Thyroid gland (tissue), 4 donors: Measurements from ENCODE around the gene MBD3. TPM values are rescaled to one million over a fixed set of nuclear protein-coding genes. Genes with fewer than 3 reads are reported as not detected.
A peak's percentile ranks its signal among the peaks of the same experiment; 100 is the strongest.

Experiments used
- DNase-seq, 2 donors: peaks; one replicate each; pipeline ENCODE4 v3.0.0-alpha.2; 2019
- H3K27ac ChIP-seq, 3 donors: fragments of 200-600 bp; sonication (generic); 1 replicate in 2 of 3; 2 replicates in 1 of 3; pipeline ENCODE4 v1.5.1; 2016 to 2019; ENCODE audit warnings: mild to moderate bottlenecking in 1 of 3, moderate library complexity in 1 of 3
- H3K27me3 ChIP-seq: fragments of 200-600 bp; sonication (generic); one replicate; pipeline ENCODE4 v1.5.1; 2019
- H3K36me3 ChIP-seq, 2 donors: fragments of 200-600 bp; sonication (generic); one replicate each; pipeline ENCODE4 v1.5.1; 2016 to 2019
- H3K4me1 ChIP-seq, 2 donors: fragments of 200-600 bp; sonication (generic); one replicate each; pipeline ENCODE4 v1.5.1; 2017 to 2019
- H3K4me3 ChIP-seq, 3 donors: fragments of 200-600 bp; sonication (generic); replicated peaks in 1 of 3; 1 replicate in 2 of 3; 2 replicates in 1 of 3; pipeline ENCODE4 v1.5.1; 2016; ENCODE audit warnings: mild to moderate bottlenecking in 1 of 3
- H3K9me3 ChIP-seq: fragments of 200-600 bp; sonication (generic); one replicate; pipeline ENCODE4 v1.5.1; 2017
- CTCF ChIP-seq, 6 experiments: fragments of 200-600 bp in 3 of 6; fragments of 450-650 bp in 3 of 6; sonication (generic) in 3 of 6; IDR thresholded peaks; one replicate each; pipeline ENCODE4 v1.5.1; 2016 to 2019; ENCODE audit warnings: antibody characterized with exemption in 6 of 6, mild to moderate bottlenecking in 2 of 6, inconsistent platforms in 1 of 6, moderate library complexity in 1 of 6
- POLR2A ChIP-seq, 2 donors: fragments of 450-650 bp; IDR thresholded peaks; one replicate each; pipeline ENCODE4 v1.6.1; 2017; ENCODE audit warnings: antibody characterized with exemption in 2 of 2, mild to moderate bottlenecking in 2 of 2, moderate library complexity in 1 of 2
- WGBS, 2 donors: methylation state at CpG; one replicate each; pipeline ENCODE4 v1.1.5; 2017; 5-methylcytosine and 5-hydroxymethylcytosine counted together
- intact Hi-C: fragments of 100-400 bp; cut with DNase I; formaldehyde crosslinking; loops from one replicate; pipeline ENCODE4 v1.15.1; 2023
- total RNA-seq, 4 donors: library from RNA; depleted of rRNA; stranded (reverse); fragments of >200 nt; gene quantifications; one replicate each; pipeline ENCODE4 v1.2.3, GENCODE V29; 2016

MBD3 gene
- total RNA-seq, 4 donors from 2014 or later: 58.2 to 149 (median 115) TPM

- H3K27ac ChIP-seq: peak overlapping the region; percentile 46 to 82 (median 47)
- no peaks in the 10 kb centered on the region for H3K36me3 ChIP-seq
- H3K4me1 ChIP-seq: peaks cover 12 to 13% of the 10 kb centered on the region in 2 donors
- TF ChIP-seq POLR2A (IDR thresholded peaks at IDR 0.05): no peak
- no peak for TF ChIP-seq CTCF (IDR thresholded peaks at IDR 0.05)
- DNase-seq: no peak
- H3K27me3 ChIP-seq: no peaks in the 10 kb centered on the region
- H3K4me3 ChIP-seq: peak overlapping the region; percentile 71 to 96 (median 83)
- intact Hi-C loops: loop anchor here (5.0 kb wide), 1 partner anchor 35 kb away; no protein-coding TSS in a partner anchor
- H3K9me3 ChIP-seq: no peaks in the 10 kb centered on the region
- WGBS, 2 donors: 0% methylated on average over 1 of the region's 108 CpGs; no CpG with 5 or more reads in 1 of the 2 donors
Measured at GRCh38 chr19:1567116-1567847, 25.4 kb downstream of the MBD3 start.

- peak overlapping the region; percentile 71 to 96 (median 83) for H3K4me3 ChIP-seq
- H3K9me3 ChIP-seq: no peaks in the 10 kb centered on the region
- H3K27me3 ChIP-seq: no peaks in the 10 kb centered on the region
- H3K36me3 ChIP-seq: no peaks in the 10 kb centered on the region
- peak in 1 of 6 experiments; percentile 12 for TF ChIP-seq CTCF (IDR thresholded peaks at IDR 0.05)
- TF ChIP-seq POLR2A (IDR thresholded peaks at IDR 0.05): peak in 1 of 2 donors; percentile 66
- peaks cover 12 to 13% of the 10 kb centered on the region in 2 donors for H3K4me1 ChIP-seq
- intact Hi-C loops: loop anchor here (5.0 kb wide), 1 partner anchor 36 kb away; no protein-coding TSS in a partner anchor
- 0% methylated on average over 9 to 31 of the region's 42 CpGs for WGBS, 2 donors
- DNase-seq: peak; percentile 81 to 87
- H3K27ac ChIP-seq: peak overlapping the region; percentile 46 to 82 (median 47)
Measured at GRCh38 chr19:1566392-1567115, 26.1 kb downstream of the MBD3 start.

- Histone ChIP-seq H3K4me3 (no peak overlapping the region), H3K36me3 (no peaks in the 10 kb centered on the region), H3K9me3 (no peaks in the 10 kb centered on the region), H3K27ac (no peak overlapping the region), H3K4me1 (peaks cover 7 to 9% of the 10 kb centered on the region in 2 donors), H3K27me3 (no peaks in the 10 kb centered on the region)
- 90 to 96% methylated on average over 6 of the region's 6 CpGs for WGBS, 2 donors
- DNase-seq: no peak
- intact Hi-C loops: no loop called here
- TF ChIP-seq CTCF (IDR thresholded peaks at IDR 0.05) (no peak), POLR2A (IDR thresholded peaks at IDR 0.05) (no peak)
Measured at GRCh38 chr19:1563251-1563650, 29.4 kb downstream of the MBD3 start.

GRCh38 chr19:1561236-1561842 is 31.3 kb downstream of the MBD3 start:
- H3K4me3 ChIP-seq: no peak overlapping the region
- WGBS, 2 donors: 86 to 94% methylated on average over 9 to 13 of the region's 17 CpGs
- intact Hi-C loops: no loop called here
- H3K27me3 ChIP-seq: no peaks in the 10 kb centered on the region
- no peaks in the 10 kb centered on the region for H3K9me3 ChIP-seq
- H3K36me3 ChIP-seq: no peaks in the 10 kb centered on the region
- no peak overlapping the region for H3K27ac ChIP-seq
- DNase-seq: no peak
- H3K4me1 ChIP-seq: peaks cover 7 to 8% of the 10 kb centered on the region in 2 donors
- TF ChIP-seq CTCF (IDR thresholded peaks at IDR 0.05): no peak
- no peak for TF ChIP-seq POLR2A (IDR thresholded peaks at IDR 0.05)
